ENCODE data around the gene MAGI1. TPM values are rescaled to one million over a fixed set of nuclear protein-coding genes. Genes with fewer than 3 reads are reported as not detected.
"Not testable (repeated sequence)": the region's sequence is repeated elsewhere in the genome, so short reads cannot be mapped to it uniquely, and the experiment has no call there.

Gene MAGI1
- total RNA-seq, 1 donor from 2014 or later: 49.8 TPM

DNA sequence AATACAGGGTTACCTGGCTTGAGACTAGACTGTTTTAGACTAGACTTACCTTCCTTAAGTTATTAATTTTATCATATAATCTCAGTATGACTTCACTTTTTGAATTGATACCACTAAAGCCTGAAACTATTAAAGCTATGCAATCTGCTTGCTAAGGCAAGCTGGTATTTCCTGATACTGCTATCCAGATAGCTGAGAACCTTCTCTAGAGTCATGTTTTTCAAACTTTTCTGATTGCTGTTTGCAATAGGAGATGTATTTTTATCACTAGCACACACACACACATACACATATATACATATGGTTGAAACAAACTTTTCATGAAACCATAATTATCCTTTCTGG is 9.3 kb upstream of the MAGI1 start:
- H3K4me1 Mint-ChIP-seq: peaks cover 9% of the 10 kb centered on the region
- H3K9me3 Mint-ChIP-seq: peaks cover 4% of the 10 kb centered on the region
- no peaks in the 10 kb centered on the region for H3K27me3 Mint-ChIP-seq (ENCODE audit: low read depth)
- no peak overlapping the region for H3K27ac Mint-ChIP-seq (ENCODE audit: unreplicated experiment)
- no peaks in the 10 kb centered on the region for H3K36me3 Mint-ChIP-seq (ENCODE audit: low read depth)
- no peak overlapping the region for H3K4me3 Mint-ChIP-seq
- TF ChIP-seq, protein P1, sequence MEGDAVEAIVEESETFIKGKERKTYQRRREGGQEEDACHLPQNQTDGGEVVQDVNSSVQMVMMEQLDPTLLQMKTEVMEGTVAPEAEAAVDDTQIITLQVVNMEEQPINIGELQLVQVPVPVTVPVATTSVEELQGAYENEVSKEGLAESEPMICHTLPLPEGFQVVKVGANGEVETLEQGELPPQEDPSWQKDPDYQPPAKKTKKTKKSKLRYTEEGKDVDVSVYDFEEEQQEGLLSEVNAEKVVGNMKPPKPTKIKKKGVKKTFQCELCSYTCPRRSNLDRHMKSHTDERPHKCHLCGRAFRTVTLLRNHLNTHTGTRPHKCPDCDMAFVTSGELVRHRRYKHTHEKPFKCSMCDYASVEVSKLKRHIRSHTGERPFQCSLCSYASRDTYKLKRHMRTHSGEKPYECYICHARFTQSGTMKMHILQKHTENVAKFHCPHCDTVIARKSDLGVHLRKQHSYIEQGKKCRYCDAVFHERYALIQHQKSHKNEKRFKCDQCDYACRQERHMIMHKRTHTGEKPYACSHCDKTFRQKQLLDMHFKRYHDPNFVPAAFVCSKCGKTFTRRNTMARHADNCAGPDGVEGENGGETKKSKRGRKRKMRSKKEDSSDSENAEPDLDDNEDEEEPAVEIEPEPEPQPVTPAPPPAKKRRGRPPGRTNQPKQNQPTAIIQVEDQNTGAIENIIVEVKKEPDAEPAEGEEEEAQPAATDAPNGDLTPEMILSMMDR (conservative IDR thresholded peaks at IDR 0.05): no peak
- no peak for DNase-seq (ENCODE audit: low read depth, low spot score)

DNA sequence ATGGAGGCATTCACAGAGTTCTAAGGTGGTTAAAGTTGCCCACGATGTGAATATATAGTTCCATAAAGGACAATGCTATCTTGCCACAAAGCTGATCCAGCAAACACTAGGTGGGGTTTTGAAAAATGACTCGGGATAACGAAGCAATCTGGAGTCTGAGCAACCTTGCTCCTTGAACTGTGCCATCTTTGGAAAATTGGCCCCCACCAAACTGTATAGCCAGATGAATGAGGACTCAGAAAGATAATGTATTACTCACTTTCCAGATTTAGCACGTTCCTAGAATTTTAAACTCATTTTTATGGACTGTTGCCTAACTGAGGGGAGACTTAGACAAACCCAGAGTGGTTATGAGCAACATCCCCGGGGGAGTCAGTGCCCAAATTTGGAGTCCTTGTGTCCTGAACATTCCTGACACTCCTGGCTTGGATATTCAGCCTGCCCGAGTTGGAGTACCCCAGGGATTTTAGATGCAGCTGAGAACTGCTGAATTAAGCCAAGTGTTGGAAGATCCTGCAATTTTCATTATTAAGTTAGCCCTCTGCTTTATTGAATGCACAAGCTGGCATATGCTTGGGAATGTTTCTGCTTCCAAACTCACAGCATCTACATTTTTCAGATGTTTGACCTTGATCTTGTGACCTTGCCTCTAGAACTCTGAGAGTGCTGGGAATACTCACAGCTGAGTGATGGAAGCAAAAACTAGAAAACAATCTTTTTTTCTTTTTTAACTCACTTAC is 8.8 kb upstream of the MAGI1 start:
- TF ChIP-seq, protein P1 (conservative IDR thresholded peaks at IDR 0.05): no peak
- H3K4me3 Mint-ChIP-seq: no peak overlapping the region
- no peak overlapping the region for H3K27ac Mint-ChIP-seq (ENCODE audit: unreplicated experiment)
- DNase-seq (ENCODE audit: low read depth, low spot score): no peak
- H3K36me3 Mint-ChIP-seq (ENCODE audit: low read depth): no peaks in the 10 kb centered on the region
- peaks cover 2% of the 10 kb centered on the region for H3K27me3 Mint-ChIP-seq (ENCODE audit: low read depth)
- peaks cover 3% of the 10 kb centered on the region for H3K4me1 Mint-ChIP-seq
- peaks cover 4% of the 10 kb centered on the region for H3K9me3 Mint-ChIP-seq

- not testable (repeated sequence) for H3K36me3 Mint-ChIP-seq (ENCODE audit: low read depth); H3K4me3 Mint-ChIP-seq; H3K9me3 Mint-ChIP-seq; H3K4me1 Mint-ChIP-seq; H3K27ac Mint-ChIP-seq (ENCODE audit: unreplicated experiment); DNase-seq (ENCODE audit: low read depth, low spot score)
- peaks cover 11% of the 10 kb centered on the region for H3K27me3 Mint-ChIP-seq (ENCODE audit: low read depth)
Measured at GRCh38 chr3:66046321-66046720, 7.6 kb upstream of the MAGI1 start.

DNA sequence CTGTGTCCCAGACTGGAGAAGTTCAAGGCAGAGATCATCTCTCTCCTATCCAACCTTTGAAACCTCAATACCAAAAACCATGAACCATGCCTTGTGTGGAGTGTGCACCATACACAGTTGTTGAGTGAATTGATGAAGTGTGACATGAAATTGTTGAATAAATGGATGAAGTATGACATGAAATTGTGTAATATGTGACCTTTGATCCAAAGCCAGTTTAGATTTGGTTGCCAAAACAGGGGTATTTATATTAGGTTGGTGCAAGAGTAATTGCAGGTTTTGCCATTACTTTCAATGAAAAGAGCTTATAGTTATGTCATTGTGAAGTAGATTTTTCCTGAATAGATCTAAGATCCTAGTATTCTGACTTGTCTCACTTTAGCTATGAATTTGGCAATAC is 3.1 kb upstream of the MAGI1 start:
- Mint-ChIP-seq H3K4me3 (no peak overlapping the region), H3K9me3 (no peaks in the 10 kb centered on the region), H3K27me3 (ENCODE audit: low read depth) (peaks cover 31% of the 10 kb centered on the region), H3K4me1 (peaks cover 17% of the 10 kb centered on the region), H3K36me3 (ENCODE audit: low read depth) (no peaks in the 10 kb centered on the region), H3K27ac (ENCODE audit: unreplicated experiment) (no peak overlapping the region)
- DNase-seq (ENCODE audit: low read depth, low spot score): no peak
- TF ChIP-seq, protein P1 (conservative IDR thresholded peaks at IDR 0.05): no peak

GRCh38 chr3:66041116-66041515 is 2.4 kb upstream of the MAGI1 start:
- H3K27me3 Mint-ChIP-seq (ENCODE audit: low read depth): peaks cover 31% of the 10 kb centered on the region
- H3K36me3 Mint-ChIP-seq (ENCODE audit: low read depth): no peaks in the 10 kb centered on the region
- peaks cover 24% of the 10 kb centered on the region for H3K4me1 Mint-ChIP-seq
- peak overlapping the region; percentile 37 for H3K27ac Mint-ChIP-seq (ENCODE audit: unreplicated experiment)
- H3K4me3 Mint-ChIP-seq: peak overlapping the region; percentile 49
- no peak for DNase-seq (ENCODE audit: low read depth, low spot score)
- TF ChIP-seq, protein P1 (conservative IDR thresholded peaks at IDR 0.05): no peak
- no peaks in the 10 kb centered on the region for H3K9me3 Mint-ChIP-seq

DNA sequence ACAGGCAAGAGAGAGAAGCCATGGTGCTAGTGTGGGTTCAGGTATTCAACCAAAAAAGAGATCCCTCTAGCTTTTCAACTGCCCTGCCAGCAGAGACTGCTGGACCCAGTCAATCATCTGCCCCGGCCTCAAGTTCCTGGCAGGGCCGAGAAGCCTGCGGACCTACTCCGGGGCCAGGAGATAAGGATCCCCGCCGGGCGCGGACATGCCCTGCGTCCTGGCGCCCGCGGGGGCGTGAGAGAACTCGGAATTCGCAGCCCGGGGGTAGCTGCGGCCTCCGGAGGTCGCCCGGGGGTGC is 821 bp upstream of the MAGI1 start:
- TF ChIP-seq, protein P1 (conservative IDR thresholded peaks at IDR 0.05): no peak
- Mint-ChIP-seq H3K4me3 (peak overlapping the region; percentile 99), H3K4me1 (peaks cover 33% of the 10 kb centered on the region), H3K27me3 (ENCODE audit: low read depth) (peaks cover 31% of the 10 kb centered on the region), H3K27ac (ENCODE audit: unreplicated experiment) (no peak overlapping the region), H3K9me3 (no peaks in the 10 kb centered on the region), H3K36me3 (ENCODE audit: low read depth) (no peaks in the 10 kb centered on the region)
- peak; percentile 23 for DNase-seq (ENCODE audit: low read depth, low spot score)

All from neural crest cell (in vitro differentiated cells).